HL-60 (cell line): ENCODE measurements around the gene HLA-DOB.

ENCODE experiments used
- GABPA ChIP-seq: IDR thresholded peaks from 2 replicates; pipeline ENCODE4 v1.6.1; 2012; ENCODE audit warnings: low read depth
- POLR2AphosphoS5 ChIP-seq: IDR thresholded peaks from 2 replicates; pipeline ENCODE4 v1.6.1; 2012; ENCODE audit warnings: low read depth
- REST ChIP-seq: IDR thresholded peaks from 2 replicates; pipeline ENCODE4 v1.6.1; 2012; ENCODE audit warnings: low read depth; ENCODE audit not compliant: insufficient replicate concordance
- SPI1 ChIP-seq: IDR thresholded peaks from 2 replicates; pipeline ENCODE4 v1.6.1; 2012; ENCODE audit warnings: low read depth, mild to moderate bottlenecking, borderline replicate concordance
- TF ChIP-seq, protein P1 (sequence below): IDR thresholded peaks from one replicate; pipeline ENCODE4 v1.5.1; 2011; ENCODE audit warnings: low read length, control low read depth, inconsistent platforms; ENCODE audit not compliant: insufficient read depth

GRCh38 chr6:32839356-32839755, 22.6 kb upstream of the HLA-DOB start:
- TF ChIP-seq, protein P1, sequence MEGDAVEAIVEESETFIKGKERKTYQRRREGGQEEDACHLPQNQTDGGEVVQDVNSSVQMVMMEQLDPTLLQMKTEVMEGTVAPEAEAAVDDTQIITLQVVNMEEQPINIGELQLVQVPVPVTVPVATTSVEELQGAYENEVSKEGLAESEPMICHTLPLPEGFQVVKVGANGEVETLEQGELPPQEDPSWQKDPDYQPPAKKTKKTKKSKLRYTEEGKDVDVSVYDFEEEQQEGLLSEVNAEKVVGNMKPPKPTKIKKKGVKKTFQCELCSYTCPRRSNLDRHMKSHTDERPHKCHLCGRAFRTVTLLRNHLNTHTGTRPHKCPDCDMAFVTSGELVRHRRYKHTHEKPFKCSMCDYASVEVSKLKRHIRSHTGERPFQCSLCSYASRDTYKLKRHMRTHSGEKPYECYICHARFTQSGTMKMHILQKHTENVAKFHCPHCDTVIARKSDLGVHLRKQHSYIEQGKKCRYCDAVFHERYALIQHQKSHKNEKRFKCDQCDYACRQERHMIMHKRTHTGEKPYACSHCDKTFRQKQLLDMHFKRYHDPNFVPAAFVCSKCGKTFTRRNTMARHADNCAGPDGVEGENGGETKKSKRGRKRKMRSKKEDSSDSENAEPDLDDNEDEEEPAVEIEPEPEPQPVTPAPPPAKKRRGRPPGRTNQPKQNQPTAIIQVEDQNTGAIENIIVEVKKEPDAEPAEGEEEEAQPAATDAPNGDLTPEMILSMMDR: no peak
- no peak for TF ChIP-seq POLR2AphosphoS5
- no peak for TF ChIP-seq SPI1
- TF ChIP-seq REST: no peak
- no peak for TF ChIP-seq GABPA
